Measurements from ENCODE around the gene ACOT13. TPM values are rescaled to one million over a fixed set of nuclear protein-coding genes. Genes with fewer than 3 reads are reported as not detected.
"Not testable (repeated sequence)": the region's sequence is repeated elsewhere in the genome, so short reads cannot be mapped to it uniquely, and the experiment has no call there.

Gene ACOT13
- total RNA-seq, 1 experiment from 2014 or later, result 55.6 TPM

GRCh38 chr6:24659561-24659960, 7.3 kb upstream of the ACOT13 start:
- peaks cover 31% of the 10 kb centered on the region for H3K4me1 Mint-ChIP-seq (ENCODE audit: low read depth, unreplicated experiment)
- BruUV-seq (replicated peaks), result no TSS peak
- no peak for TF ChIP-seq CTCF (IDR thresholded peaks at IDR 0.05; ENCODE audit: insufficient read depth in 1 of 2, low read depth in 1 of 2, low read length in 1 of 2, severe bottlenecking in 1 of 2, unreplicated experiment in 1 of 2)

GRCh38 chr6:24660105-24660504, 6.8 kb upstream of the ACOT13 start:
- H3K36me3 ChIP-seq (ENCODE audit: control insufficient read depth, insufficient read depth, low read length), result peaks cover 2% of the 10 kb centered on the region
- no TSS peak for BruUV-seq (replicated peaks)
- no peaks in the 10 kb centered on the region for H3K9me3 ChIP-seq
- Mint-ChIP-seq H3K27ac (ENCODE audit: unreplicated experiment) (no peak overlapping the region), H3K9me3 (ENCODE audit: unreplicated experiment) (no peaks in the 10 kb centered on the region), H3K4me1 (ENCODE audit: low read depth, unreplicated experiment) (peaks cover 36% of the 10 kb centered on the region), H3K36me3 (ENCODE audit: insufficient read depth, unreplicated experiment) (peaks cover 51% of the 10 kb centered on the region), H3K4me3 (ENCODE audit: unreplicated experiment) (no peak overlapping the region), H3K27me3 (ENCODE audit: insufficient read depth, unreplicated experiment) (no peaks in the 10 kb centered on the region)
- no peak for DNase-seq
- no peaks in the 10 kb centered on the region for H3K27me3 ChIP-seq (replicated peaks; ENCODE audit: control insufficient read depth, insufficient read depth, low read length)
- peaks cover 37% of the 10 kb centered on the region for H3K4me1 ChIP-seq
- intact Hi-C loops (cut with micrococcal nuclease; ENCODE audit: unreplicated experiment), result no loop called here
- no peak for TF ChIP-seq CTCF (IDR thresholded peaks at IDR 0.05; ENCODE audit: insufficient read depth in 1 of 2, low read depth in 1 of 2, low read length in 1 of 2, severe bottlenecking in 1 of 2, unreplicated experiment in 1 of 2)
- ChIA-PET POLR2A (no interaction called here), CTCF (no interaction called here)
- no peak overlapping the region for H3K4me3 ChIP-seq (ENCODE audit: low read depth, low read length)

More at GRCh38 chr6:24659561-24659960, 7.3 kb upstream of the ACOT13 start:
- no peak for DNase-seq
- ChIA-PET POLR2A (no interaction called here), CTCF (no interaction called here)
- Mint-ChIP-seq H3K9me3 (ENCODE audit: unreplicated experiment) (no peaks in the 10 kb centered on the region), H3K4me3 (ENCODE audit: unreplicated experiment) (no peak overlapping the region), H3K27me3 (ENCODE audit: insufficient read depth, unreplicated experiment) (no peaks in the 10 kb centered on the region), H3K36me3 (ENCODE audit: insufficient read depth, unreplicated experiment) (peaks cover 51% of the 10 kb centered on the region), H3K27ac (ENCODE audit: unreplicated experiment) (no peak overlapping the region)
- Histone ChIP-seq H3K9me3 (no peaks in the 10 kb centered on the region), H3K27me3 (replicated peaks; ENCODE audit: control insufficient read depth, insufficient read depth, low read length) (no peaks in the 10 kb centered on the region), H3K4me1 (peaks cover 37% of the 10 kb centered on the region), H3K4me3 (ENCODE audit: low read depth, low read length) (no peak overlapping the region), H3K36me3 (ENCODE audit: control insufficient read depth, insufficient read depth, low read length) (peaks cover 2% of the 10 kb centered on the region)
- intact Hi-C loops (cut with micrococcal nuclease; ENCODE audit: unreplicated experiment), result no loop called here

GRCh38 chr6:24661759-24662158, 5.1 kb upstream of the ACOT13 start:
- peaks cover 37% of the 10 kb centered on the region for H3K4me1 ChIP-seq
- CTCF ChIA-PET; H3K36me3 ChIP-seq (ENCODE audit: control insufficient read depth, insufficient read depth, low read length); BruUV-seq (replicated peaks); H3K27me3 Mint-ChIP-seq (ENCODE audit: insufficient read depth, unreplicated experiment); POLR2A ChIA-PET; H3K4me3 ChIP-seq (ENCODE audit: low read depth, low read length); H3K9me3 Mint-ChIP-seq (ENCODE audit: unreplicated experiment); intact Hi-C loops (cut with micrococcal nuclease; ENCODE audit: unreplicated experiment); H3K9me3 ChIP-seq; H3K27me3 ChIP-seq (replicated peaks; ENCODE audit: control insufficient read depth, insufficient read depth, low read length): not testable (repeated sequence)
- Mint-ChIP-seq H3K4me1 (ENCODE audit: low read depth, unreplicated experiment) (peaks cover 28% of the 10 kb centered on the region), H3K4me3 (ENCODE audit: unreplicated experiment) (peak overlapping the region; percentile 77), H3K27ac (ENCODE audit: unreplicated experiment) (peak overlapping the region; percentile 89), H3K36me3 (ENCODE audit: insufficient read depth, unreplicated experiment) (peaks cover 39% of the 10 kb centered on the region)
- peak; percentile 61 to 62 for DNase-seq

GRCh38 chr6:24662236-24662635, 4.6 kb upstream of the ACOT13 start:
- Histone ChIP-seq H3K9me3 (no peaks in the 10 kb centered on the region), H3K36me3 (ENCODE audit: control insufficient read depth, insufficient read depth, low read length) (no peaks in the 10 kb centered on the region; the same call in 1 of the 2 replicates), H3K27me3 (replicated peaks; ENCODE audit: control insufficient read depth, insufficient read depth, low read length) (no peaks in the 10 kb centered on the region), H3K4me1 (peaks cover 37% of the 10 kb centered on the region), H3K4me3 (ENCODE audit: low read depth, low read length) (0 out of 2 replicates have a peak overlapping the region, but pooled peaks have one; percentile 2)
- H3K27ac Mint-ChIP-seq (ENCODE audit: unreplicated experiment), result peak overlapping the region; percentile 89
- DNase-seq, result no peak
- peaks cover 43% of the 10 kb centered on the region for H3K36me3 Mint-ChIP-seq (ENCODE audit: insufficient read depth, unreplicated experiment)
- H3K9me3 Mint-ChIP-seq (ENCODE audit: unreplicated experiment), result no peaks in the 10 kb centered on the region
- peak overlapping the region; percentile 77 for H3K4me3 Mint-ChIP-seq (ENCODE audit: unreplicated experiment)
- no peaks in the 10 kb centered on the region for H3K27me3 Mint-ChIP-seq (ENCODE audit: insufficient read depth, unreplicated experiment)
- ChIA-PET POLR2A (no interaction called here), CTCF (no interaction called here)
- no TSS peak for BruUV-seq (replicated peaks)
- no peak for TF ChIP-seq CTCF (IDR thresholded peaks at IDR 0.05; ENCODE audit: insufficient read depth in 1 of 2, low read depth in 1 of 2, low read length in 1 of 2, severe bottlenecking in 1 of 2, unreplicated experiment in 1 of 2)
- intact Hi-C loops (cut with micrococcal nuclease; ENCODE audit: unreplicated experiment), result no loop called here
- peaks cover 28% of the 10 kb centered on the region for H3K4me1 Mint-ChIP-seq (ENCODE audit: low read depth, unreplicated experiment)
